Omental fat pad (tissue), 4 donors: Measurements from ENCODE around the gene CNTRL. TPM values are rescaled to one million over a fixed set of nuclear protein-coding genes. Genes with fewer than 3 reads are reported as not detected.

Source experiments
- ATAC-seq: fragments of 150-250 bp; one replicate; pipeline ENCODE4 v1.9.1; 2016; ENCODE audit warnings: mild to moderate bottlenecking, moderate library complexity; ENCODE audit not compliant: low FRiP score
- DNase-seq: peaks from one replicate; pipeline ENCODE4 v3.0.0-alpha.2; 2019; ENCODE audit warnings: low spot score
- CTCF ChIP-seq, 3 donors: fragments of 450-650 bp; IDR thresholded peaks; one replicate each; pipeline ENCODE4 v1.5.1; 2016 to 2017; ENCODE audit warnings: antibody characterized with exemption in 3 of 3, mild to moderate bottlenecking in 3 of 3, moderate library complexity in 2 of 3
- total RNA-seq, 4 donors: library from RNA; depleted of rRNA; stranded (reverse); fragments of >200 nt; gene quantifications; one replicate each; pipeline ENCODE4 v1.1.0, GENCODE V29; 2016

The CNTRL gene
- total RNA-seq, 4 donors from 2014 or later: 16.6 to 24.7 (median 17.8) TPM

DNA sequence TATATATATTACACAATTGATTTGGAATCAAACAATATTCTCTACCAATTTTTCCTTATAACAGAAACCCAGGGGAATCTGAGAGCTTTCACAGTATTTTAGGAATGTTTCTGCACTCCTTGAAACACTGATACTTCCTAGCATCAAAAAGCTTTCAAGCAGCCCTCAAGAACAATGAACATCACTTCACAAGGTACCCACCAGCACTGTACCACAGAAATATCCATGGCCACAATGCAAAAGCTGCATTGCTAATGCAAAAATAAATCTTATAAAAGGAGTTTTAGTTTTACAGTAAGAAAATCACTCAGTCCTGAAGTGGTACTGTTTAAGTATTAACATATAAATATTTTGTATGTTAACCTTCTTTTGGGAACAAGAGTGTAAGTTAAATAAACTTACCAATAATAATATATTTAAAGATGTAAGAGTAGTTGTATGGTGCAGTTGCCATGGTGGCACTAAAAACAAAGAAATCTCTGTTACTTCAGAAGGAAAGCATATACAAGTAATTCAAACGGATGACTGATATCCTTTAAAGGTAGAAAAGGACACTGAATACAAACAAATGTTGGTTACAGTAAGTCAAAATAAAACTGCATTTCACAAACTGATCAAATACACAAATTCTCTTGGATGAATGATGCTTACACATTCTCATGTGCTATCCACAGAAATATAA, 118.3 kb downstream of the CNTRL start:
- no peak for ATAC-seq

DNA sequence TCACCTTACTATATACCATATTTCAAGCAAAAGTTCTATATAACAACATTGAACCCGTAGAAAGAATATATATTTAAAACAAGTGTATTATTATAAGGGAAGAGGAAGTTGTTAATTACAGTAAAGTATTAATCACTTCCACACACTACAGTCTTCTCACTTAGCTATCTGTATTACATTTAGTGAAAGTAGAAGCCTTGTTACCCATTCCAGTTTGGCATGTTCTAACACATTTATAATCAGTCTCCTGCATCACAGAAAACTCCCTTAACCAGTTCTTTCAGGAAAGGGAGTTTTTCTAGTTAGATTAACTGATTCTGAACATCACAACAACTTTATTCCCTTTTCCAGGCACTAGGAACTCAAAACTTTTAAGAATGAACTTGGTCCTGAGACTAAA, 120.0 kb downstream of the CNTRL start:
- no peak for TF ChIP-seq CTCF (IDR thresholded peaks at IDR 0.05)
- ATAC-seq: no peak
- no peak for DNase-seq

More for the DNA sequence above, 118.3 kb downstream of the CNTRL start:
- no peak for TF ChIP-seq CTCF (IDR thresholded peaks at IDR 0.05)
- no peak for DNase-seq

- TF ChIP-seq CTCF (IDR thresholded peaks at IDR 0.05): no peak
- ATAC-seq: no peak
- DNase-seq: no peak
Observed at GRCh38 chr9:121196389-121196788, 121.6 kb downstream of the CNTRL start.

- no peak for DNase-seq
- TF ChIP-seq CTCF (IDR thresholded peaks at IDR 0.05): no peak
- ATAC-seq: no peak
Observed at GRCh38 chr9:121197132-121197531, 122.4 kb downstream of the CNTRL start.

- no peak for TF ChIP-seq CTCF (IDR thresholded peaks at IDR 0.05)
- DNase-seq: no peak
- ATAC-seq: no peak
Observed at GRCh38 chr9:121198512-121199042, 123.8 kb downstream of the CNTRL start.

- no peak for TF ChIP-seq CTCF (IDR thresholded peaks at IDR 0.05)
- DNase-seq: no peak
- ATAC-seq: no peak
Observed at GRCh38 chr9:121199921-121200320, 125.2 kb downstream of the CNTRL start.

DNA sequence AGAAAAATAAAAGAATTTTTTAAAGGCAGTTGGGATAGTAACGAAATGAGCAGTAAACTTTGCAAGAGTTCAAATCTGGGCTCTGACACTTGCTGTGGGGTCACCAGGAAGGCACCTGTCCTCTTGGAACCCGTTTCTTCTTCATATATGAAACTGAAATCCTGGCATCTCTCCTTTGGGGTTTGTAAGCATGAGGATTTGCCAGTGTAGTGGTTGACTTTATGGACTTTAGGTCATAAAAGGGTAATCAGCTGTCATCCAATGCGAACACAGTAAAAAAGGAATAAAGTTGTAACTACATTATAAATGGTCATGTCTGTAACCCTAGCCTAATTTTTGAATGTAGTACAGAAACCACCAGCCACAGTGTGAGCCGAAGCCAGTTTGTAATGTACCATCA, 125.6 kb downstream of the CNTRL start:
- no peak for ATAC-seq
- TF ChIP-seq CTCF (IDR thresholded peaks at IDR 0.05): no peak

More for the DNA sequence above, 125.6 kb downstream of the CNTRL start:
- DNase-seq: no peak
